HG03039 (cell line): Measurements from ENCODE around the gene DCAF17.
"Not testable (repeated sequence)": the region's sequence is repeated elsewhere in the genome, so short reads cannot be mapped to it uniquely, and the experiment has no call there.

ENCODE experiments used
- ATAC-seq: cut with Tn5 transposase; IDR thresholded peaks from one replicate; pipeline ENCODE4 v1.9.1; 2021; ENCODE audit warnings: mild to moderate bottlenecking, moderate library complexity; ENCODE audit not compliant: unreplicated experiment

Gene DCAF17

GRCh38 chr2:171410101-171410500, 23.9 kb upstream of the DCAF17 start:
- ATAC-seq = no peak

GRCh38 chr2:171410624-171411023, 23.4 kb upstream of the DCAF17 start:
- ATAC-seq = no peak

GRCh38 chr2:171411214-171411613, 22.8 kb upstream of the DCAF17 start:
- no peak for ATAC-seq

GRCh38 chr2:171411791-171412483, 22.1 kb upstream of the DCAF17 start:
- ATAC-seq = no peak

GRCh38 chr2:171412571-171413175, 21.4 kb upstream of the DCAF17 start:
- no peak for ATAC-seq

GRCh38 chr2:171414645-171415044, 19.4 kb upstream of the DCAF17 start:
- ATAC-seq = not testable (repeated sequence)

- ATAC-seq = peak; percentile 80
Measured at GRCh38 chr2:171416009-171416926, 17.8 kb upstream of the DCAF17 start.

- ATAC-seq = no peak
Measured at GRCh38 chr2:171419333-171419732, 14.7 kb upstream of the DCAF17 start.

- no peak for ATAC-seq
Measured at GRCh38 chr2:171420728-171421563, 13.1 kb upstream of the DCAF17 start.

GRCh38 chr2:171422710-171423495, 11.1 kb upstream of the DCAF17 start:
- ATAC-seq = not testable (repeated sequence)

GRCh38 chr2:171430516-171431410, 3.3 kb upstream of the DCAF17 start:
- ATAC-seq = no peak

GRCh38 chr2:171431677-171432167, 2.3 kb upstream of the DCAF17 start:
- ATAC-seq = no peak

GRCh38 chr2:171432206-171432968, 1.6 kb upstream of the DCAF17 start:
- ATAC-seq = no peak

GRCh38 chr2:171432969-171433762, 860 bp upstream of the DCAF17 start:
- ATAC-seq = no peak

GRCh38 chr2:171433763-171434012, 338 bp upstream of the DCAF17 start, which contains the start of gene METTL8:
Gene METTL8, minus strand, starts transcription at chr2:171433990. Its CDS starts 41,805 bp downstream, at chr2:171392185.
- no peak for ATAC-seq

GRCh38 chr2:171436307-171436706, 2.3 kb downstream of the DCAF17 start:
- no peak for ATAC-seq

- ATAC-seq = no peak
Measured at GRCh38 chr2:171441470-171441869, 7.4 kb downstream of the DCAF17 start.
